Measurements from ENCODE around the gene CLEC19A.

DNA sequence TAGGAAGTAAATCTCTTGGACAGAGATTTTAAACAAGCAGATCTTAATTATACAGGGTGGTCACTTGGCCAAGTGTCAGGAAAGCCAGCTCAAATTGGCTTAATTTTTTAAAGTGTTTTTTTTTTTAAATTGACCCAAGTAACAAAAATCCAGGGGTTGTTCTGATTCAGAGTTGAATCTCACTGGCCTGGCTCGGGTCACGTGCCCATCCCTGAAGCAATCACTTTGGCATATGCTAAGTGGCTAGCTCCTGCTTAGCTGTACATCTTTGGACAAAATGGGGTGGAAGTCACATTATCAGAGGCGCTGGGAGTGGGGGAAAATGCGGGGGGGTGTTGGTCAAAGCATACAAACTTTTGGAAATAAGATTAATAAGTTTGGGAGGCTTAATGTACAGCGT is 23.6 kb downstream of the CLEC19A start:
- TF ChIP-seq, protein P1, sequence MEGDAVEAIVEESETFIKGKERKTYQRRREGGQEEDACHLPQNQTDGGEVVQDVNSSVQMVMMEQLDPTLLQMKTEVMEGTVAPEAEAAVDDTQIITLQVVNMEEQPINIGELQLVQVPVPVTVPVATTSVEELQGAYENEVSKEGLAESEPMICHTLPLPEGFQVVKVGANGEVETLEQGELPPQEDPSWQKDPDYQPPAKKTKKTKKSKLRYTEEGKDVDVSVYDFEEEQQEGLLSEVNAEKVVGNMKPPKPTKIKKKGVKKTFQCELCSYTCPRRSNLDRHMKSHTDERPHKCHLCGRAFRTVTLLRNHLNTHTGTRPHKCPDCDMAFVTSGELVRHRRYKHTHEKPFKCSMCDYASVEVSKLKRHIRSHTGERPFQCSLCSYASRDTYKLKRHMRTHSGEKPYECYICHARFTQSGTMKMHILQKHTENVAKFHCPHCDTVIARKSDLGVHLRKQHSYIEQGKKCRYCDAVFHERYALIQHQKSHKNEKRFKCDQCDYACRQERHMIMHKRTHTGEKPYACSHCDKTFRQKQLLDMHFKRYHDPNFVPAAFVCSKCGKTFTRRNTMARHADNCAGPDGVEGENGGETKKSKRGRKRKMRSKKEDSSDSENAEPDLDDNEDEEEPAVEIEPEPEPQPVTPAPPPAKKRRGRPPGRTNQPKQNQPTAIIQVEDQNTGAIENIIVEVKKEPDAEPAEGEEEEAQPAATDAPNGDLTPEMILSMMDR (IDR thresholded peaks at IDR 0.05) = no peak
- TF ChIP-seq POLR2A (IDR thresholded peaks at IDR 0.05) (no peak), POLR2AphosphoS5 (IDR thresholded peaks at IDR 0.05) (no peak)

Data from prostate gland (tissue), 2 donors.